ENCODE data around the gene DFFA.

The DFFA gene

GRCh38 chr1:10494754-10495474 lies 22.6 kb upstream of the DFFA start:
- Histone ChIP-seq H3K9ac (ENCODE audit: low read length) (no peak overlapping the region), H4K12ac (ENCODE audit: low read depth, low read length) (no peak overlapping the region), H3K79me2 (ENCODE audit: control insufficient read depth, insufficient read depth, low read length, poor library complexity) (no peaks in the 10 kb centered on the region), H3K27ac (ENCODE audit: low read depth, low read length) (no peak overlapping the region), H3K4me2 (ENCODE audit: low read length) (no peak overlapping the region), H3K9me3 (ENCODE audit: insufficient read depth, low read depth, low read length) (no peaks in the 10 kb centered on the region), H2BK12ac (ENCODE audit: low read length) (no peak overlapping the region), H3K4me3 (ENCODE audit: low read depth, low read length) (no peak overlapping the region), H3K23ac (ENCODE audit: low read length) (no peak overlapping the region), H4K8ac (ENCODE audit: low read depth, low read length) (peak overlapping the region; percentile 44), H3K27me3 (ENCODE audit: insufficient read depth, low read length) (no peaks in the 10 kb centered on the region), H4K91ac (ENCODE audit: low read depth, low read length) (no peak overlapping the region), H2AK5ac (ENCODE audit: low read length) (no peak overlapping the region), H2BK120ac (ENCODE audit: insufficient read depth, low read length, poor library complexity) (no peak overlapping the region), H3K18ac (ENCODE audit: low read length) (no peak overlapping the region), H3K36me3 (ENCODE audit: control insufficient read depth in 1 of 2, insufficient read depth in 2 of 2, low read length in 2 of 2) (peaks cover 8 to 9% of the 10 kb centered on the region in 2 experiments), H2BK5ac (ENCODE audit: low read depth, low read length, poor library complexity) (no peak overlapping the region), H2AFZ (ENCODE audit: insufficient read depth, low read length, poor library complexity) (no peak overlapping the region), H3K4me1 (ENCODE audit: control insufficient read depth in 1 of 2, insufficient read depth in 2 of 2, low read length in 2 of 2) (peaks cover 2 to 5% of the 10 kb centered on the region in 2 experiments), H3K4ac (ENCODE audit: low read depth, low read length) (peak overlapping the region; percentile 49), H3K79me1 (ENCODE audit: low read length) (no peaks in the 10 kb centered on the region), H3K14ac (ENCODE audit: low read length) (no peak overlapping the region)
- DNase-seq: peak; percentile 67 to 88
- whole genome bisulfite sequencing (ENCODE audit: extremely low coverage, insufficient coverage, insufficient read length): no CpG with 5 or more reads among the region's 15 CpGs

- no peak overlapping the region for H3K14ac ChIP-seq (ENCODE audit: low read length)
- H4K91ac ChIP-seq (ENCODE audit: low read depth, low read length): no peak overlapping the region
- H2AFZ ChIP-seq (ENCODE audit: insufficient read depth, low read length, poor library complexity): no peak overlapping the region
- H3K4me3 ChIP-seq (ENCODE audit: low read depth, low read length): no peak overlapping the region
- H2BK120ac ChIP-seq (ENCODE audit: insufficient read depth, low read length, poor library complexity): no peak overlapping the region
- H3K23ac ChIP-seq (ENCODE audit: low read length): no peak overlapping the region
- H2BK12ac ChIP-seq (ENCODE audit: low read length): no peak overlapping the region
- peaks cover 2 to 5% of the 10 kb centered on the region in 2 experiments for H3K4me1 ChIP-seq (ENCODE audit: control insufficient read depth in 1 of 2, insufficient read depth in 2 of 2, low read length in 2 of 2)
- no peak for DNase-seq
- H3K79me2 ChIP-seq (ENCODE audit: control insufficient read depth, insufficient read depth, low read length, poor library complexity): no peaks in the 10 kb centered on the region
- H3K79me1 ChIP-seq (ENCODE audit: low read length): no peaks in the 10 kb centered on the region
- H2AK5ac ChIP-seq (ENCODE audit: low read length): no peak overlapping the region
- no peak overlapping the region for H2BK5ac ChIP-seq (ENCODE audit: low read depth, low read length, poor library complexity)
- no CpG with 5 or more reads among the region's 5 CpGs for WGBS (ENCODE audit: extremely low coverage, insufficient coverage, insufficient read length)
- no peaks in the 10 kb centered on the region for H3K9me3 ChIP-seq (ENCODE audit: insufficient read depth, low read depth, low read length)
- no peak overlapping the region for H4K12ac ChIP-seq (ENCODE audit: low read depth, low read length)
- H3K18ac ChIP-seq (ENCODE audit: low read length): no peak overlapping the region
- H4K8ac ChIP-seq (ENCODE audit: low read depth, low read length): no peak overlapping the region
- H3K9ac ChIP-seq (ENCODE audit: low read length): no peak overlapping the region
- no peak overlapping the region for H3K4me2 ChIP-seq (ENCODE audit: low read length)
- H3K4ac ChIP-seq (ENCODE audit: low read depth, low read length): no peak overlapping the region
- peaks cover 8 to 9% of the 10 kb centered on the region in 2 experiments for H3K36me3 ChIP-seq (ENCODE audit: control insufficient read depth in 1 of 2, insufficient read depth in 2 of 2, low read length in 2 of 2)
- no peaks in the 10 kb centered on the region for H3K27me3 ChIP-seq (ENCODE audit: insufficient read depth, low read length)
- H3K27ac ChIP-seq (ENCODE audit: low read depth, low read length): no peak overlapping the region
Measured at GRCh38 chr1:10494418-10494753, 22.1 kb upstream of the DFFA start.

- H3K79me2 ChIP-seq (ENCODE audit: control insufficient read depth, insufficient read depth, low read length, poor library complexity): no peaks in the 10 kb centered on the region
- no peak overlapping the region for H4K12ac ChIP-seq (ENCODE audit: low read depth, low read length)
- no peaks in the 10 kb centered on the region for H3K36me3 ChIP-seq (ENCODE audit: control insufficient read depth in 1 of 2, insufficient read depth in 2 of 2, low read length in 2 of 2)
- H3K23ac ChIP-seq (ENCODE audit: low read length): no peak overlapping the region
- no peak overlapping the region for H3K4ac ChIP-seq (ENCODE audit: low read depth, low read length)
- no peak overlapping the region for H2BK120ac ChIP-seq (ENCODE audit: insufficient read depth, low read length, poor library complexity)
- H2BK5ac ChIP-seq (ENCODE audit: low read depth, low read length, poor library complexity): no peak overlapping the region
- no peaks in the 10 kb centered on the region for H3K9me3 ChIP-seq (ENCODE audit: insufficient read depth, low read depth, low read length)
- WGBS (ENCODE audit: extremely low coverage, insufficient coverage, insufficient read length): no CpG with 5 or more reads among the region's 12 CpGs
- H3K27ac ChIP-seq (ENCODE audit: low read depth, low read length): no peak overlapping the region
- H3K27me3 ChIP-seq (ENCODE audit: insufficient read depth, low read length): no peaks in the 10 kb centered on the region
- no peak overlapping the region for H4K8ac ChIP-seq (ENCODE audit: low read depth, low read length)
- no peak overlapping the region for H3K4me2 ChIP-seq (ENCODE audit: low read length)
- H2BK12ac ChIP-seq (ENCODE audit: low read length): no peak overlapping the region
- H3K4me1 ChIP-seq (ENCODE audit: control insufficient read depth in 1 of 2, insufficient read depth in 2 of 2, low read length in 2 of 2): peaks cover 2% of the 10 kb centered on the region in 2 experiments
- no peaks in the 10 kb centered on the region for H3K79me1 ChIP-seq (ENCODE audit: low read length)
- no peak overlapping the region for H3K14ac ChIP-seq (ENCODE audit: low read length)
- H2AK5ac ChIP-seq (ENCODE audit: low read length): no peak overlapping the region
- H4K91ac ChIP-seq (ENCODE audit: low read depth, low read length): no peak overlapping the region
- no peak for DNase-seq
- H3K9ac ChIP-seq (ENCODE audit: low read length): no peak overlapping the region
- no peak overlapping the region for H2AFZ ChIP-seq (ENCODE audit: insufficient read depth, low read length, poor library complexity)
- no peak overlapping the region for H3K4me3 ChIP-seq (ENCODE audit: low read depth, low read length)
- H3K18ac ChIP-seq (ENCODE audit: low read length): no peak overlapping the region
Measured at GRCh38 chr1:10490286-10490970, 18.1 kb upstream of the DFFA start.

GRCh38 chr1:10489291-10490055 lies 17.1 kb upstream of the DFFA start:
- Histone ChIP-seq H3K36me3 (ENCODE audit: control insufficient read depth in 1 of 2, insufficient read depth in 2 of 2, low read length in 2 of 2) (no peaks in the 10 kb centered on the region), H2BK12ac (ENCODE audit: low read length) (no peak overlapping the region), H3K27ac (ENCODE audit: low read depth, low read length) (no peak overlapping the region), H2BK120ac (ENCODE audit: insufficient read depth, low read length, poor library complexity) (no peak overlapping the region), H3K4me3 (ENCODE audit: low read depth, low read length) (no peak overlapping the region), H3K4ac (ENCODE audit: low read depth, low read length) (no peak overlapping the region), H2BK5ac (ENCODE audit: low read depth, low read length, poor library complexity) (no peak overlapping the region), H2AFZ (ENCODE audit: insufficient read depth, low read length, poor library complexity) (no peak overlapping the region), H4K12ac (ENCODE audit: low read depth, low read length) (no peak overlapping the region), H3K9ac (ENCODE audit: low read length) (no peak overlapping the region), H3K79me1 (ENCODE audit: low read length) (no peaks in the 10 kb centered on the region), H3K27me3 (ENCODE audit: insufficient read depth, low read length) (no peaks in the 10 kb centered on the region), H3K4me1 (ENCODE audit: control insufficient read depth in 1 of 2, insufficient read depth in 2 of 2, low read length in 2 of 2) (no peaks in the 10 kb centered on the region), H3K14ac (ENCODE audit: low read length) (no peak overlapping the region), H4K91ac (ENCODE audit: low read depth, low read length) (no peak overlapping the region), H3K79me2 (ENCODE audit: control insufficient read depth, insufficient read depth, low read length, poor library complexity) (no peaks in the 10 kb centered on the region), H3K23ac (ENCODE audit: low read length) (no peak overlapping the region), H4K8ac (ENCODE audit: low read depth, low read length) (no peak overlapping the region), H3K4me2 (ENCODE audit: low read length) (no peak overlapping the region), H3K9me3 (ENCODE audit: insufficient read depth, low read depth, low read length) (no peaks in the 10 kb centered on the region), H2AK5ac (ENCODE audit: low read length) (no peak overlapping the region), H3K18ac (ENCODE audit: low read length) (no peak overlapping the region)
- DNase-seq: no peak
- WGBS (ENCODE audit: extremely low coverage, insufficient coverage, insufficient read length): no CpG with 5 or more reads among the region's 4 CpGs
